HG03520 (cell line): ENCODE data around the gene IGFL1.
"Not testable (repeated sequence)": the region's sequence is repeated elsewhere in the genome, so short reads cannot be mapped to it uniquely, and the experiment has no call there.

Experiments used
- ATAC-seq: cut with Tn5 transposase; IDR thresholded peaks from one replicate; pipeline ENCODE4 v1.9.1; 2021; ENCODE audit warnings: mild to moderate bottlenecking, moderate library complexity; ENCODE audit not compliant: unreplicated experiment

Gene IGFL1

DNA sequence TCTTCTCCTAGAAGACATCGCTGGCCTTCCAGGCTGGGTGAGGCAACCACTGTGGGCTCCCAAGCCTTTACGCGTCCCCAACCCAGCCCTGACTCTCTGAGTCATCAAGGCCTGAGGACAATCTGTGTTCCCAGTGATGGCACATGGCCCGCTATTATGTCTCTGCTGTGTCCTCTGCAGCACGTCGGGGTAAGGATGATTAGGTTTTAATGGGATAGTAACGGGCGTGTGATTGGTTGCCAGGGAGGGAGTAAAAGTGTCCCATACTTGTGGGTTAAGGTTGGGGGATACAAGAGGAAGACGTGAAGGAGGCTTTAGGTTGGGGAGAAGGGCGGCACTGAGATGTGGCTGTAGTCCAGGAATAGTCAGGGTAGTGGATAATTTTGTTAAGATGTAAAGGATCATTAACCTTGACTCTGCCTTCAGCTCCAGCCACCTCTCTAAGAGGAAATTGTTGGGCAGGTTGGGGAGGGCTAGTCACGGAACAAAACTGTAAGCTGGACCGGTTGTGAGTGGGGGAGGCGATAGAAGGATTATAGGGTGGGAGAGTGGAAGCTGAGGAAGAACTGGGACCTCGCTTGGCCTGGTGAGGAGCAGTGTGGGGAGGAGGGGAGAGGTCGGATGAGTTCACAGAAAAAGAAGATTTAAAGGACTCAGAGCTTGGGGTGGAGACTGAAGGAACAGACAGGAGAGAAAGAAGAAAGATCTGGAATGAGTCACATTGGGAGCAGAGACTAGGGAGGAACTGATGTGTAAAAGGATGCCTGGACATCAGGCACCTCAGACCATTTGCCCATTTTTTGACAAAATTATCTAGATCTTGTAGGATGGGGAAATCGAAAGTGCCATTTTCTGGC lies 27.9 kb upstream of the IGFL1 start:
- no peak for ATAC-seq

DNA sequence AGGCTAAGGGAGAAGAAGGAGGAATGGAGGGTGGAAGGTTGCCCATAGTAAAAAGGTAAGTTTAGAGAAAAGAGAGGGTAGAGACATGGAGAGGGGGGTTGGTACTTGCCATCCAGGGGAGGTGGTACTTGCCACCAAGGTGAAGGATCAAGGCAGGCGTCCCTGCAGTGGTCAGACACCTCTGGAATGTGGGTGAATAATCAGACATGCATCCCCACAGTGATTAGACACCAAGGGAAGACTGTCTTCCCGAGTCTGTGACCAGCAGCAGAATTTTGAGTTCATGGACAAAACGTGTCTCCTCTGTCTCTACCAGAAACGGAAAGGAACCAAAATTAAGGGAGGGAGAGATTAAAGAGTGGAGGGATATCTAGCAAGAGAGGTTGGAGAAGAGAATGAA lies 27.1 kb upstream of the IGFL1 start:
- ATAC-seq, result no peak

DNA sequence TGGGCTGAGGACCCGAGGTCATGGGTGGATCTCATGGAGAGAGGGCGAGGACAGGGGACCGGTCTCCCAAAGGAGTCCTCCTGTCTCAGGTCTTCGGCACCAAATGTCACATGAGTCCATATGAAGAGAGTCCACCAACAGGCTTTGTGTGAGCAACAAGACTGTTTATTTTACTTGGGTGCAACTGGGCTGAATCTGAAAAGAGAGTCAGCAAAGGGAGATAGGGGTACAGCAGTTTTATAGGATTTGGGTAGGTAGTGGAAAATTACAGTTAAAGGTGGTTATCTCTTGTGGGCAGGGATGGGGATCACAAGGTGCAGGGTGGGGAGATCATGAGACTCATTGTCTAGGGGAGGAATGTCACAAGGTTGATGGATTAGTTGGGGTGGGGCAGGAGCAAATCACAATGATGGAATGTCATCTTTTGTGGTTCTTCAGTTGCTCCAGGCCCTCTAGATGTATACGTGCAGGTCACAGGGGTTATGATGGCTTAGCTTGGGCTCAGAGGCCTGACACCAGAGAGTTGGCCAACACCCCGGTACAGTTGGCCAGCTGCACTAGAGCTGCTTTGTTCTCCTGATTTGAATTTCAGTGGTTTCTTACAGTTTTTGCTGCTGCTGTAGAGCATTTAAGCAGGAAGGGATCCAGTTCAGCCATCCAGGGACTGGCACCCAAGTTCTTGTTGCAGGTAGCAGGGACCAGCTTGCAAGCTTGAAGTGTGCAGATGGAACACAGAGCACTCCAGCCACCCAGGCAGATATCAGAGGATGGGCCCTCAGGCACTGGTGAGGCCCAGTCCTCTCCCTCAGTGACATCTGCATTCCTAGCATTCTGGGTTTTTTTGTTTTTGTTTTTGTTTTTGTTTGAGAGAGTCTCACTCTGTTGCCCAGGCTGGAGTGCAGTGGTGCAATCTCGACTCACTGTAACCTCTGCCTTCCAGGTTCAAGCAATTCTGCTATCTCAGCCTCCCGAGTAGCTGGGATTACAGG lies 26.4 kb upstream of the IGFL1 start:
- ATAC-seq, result no peak

DNA sequence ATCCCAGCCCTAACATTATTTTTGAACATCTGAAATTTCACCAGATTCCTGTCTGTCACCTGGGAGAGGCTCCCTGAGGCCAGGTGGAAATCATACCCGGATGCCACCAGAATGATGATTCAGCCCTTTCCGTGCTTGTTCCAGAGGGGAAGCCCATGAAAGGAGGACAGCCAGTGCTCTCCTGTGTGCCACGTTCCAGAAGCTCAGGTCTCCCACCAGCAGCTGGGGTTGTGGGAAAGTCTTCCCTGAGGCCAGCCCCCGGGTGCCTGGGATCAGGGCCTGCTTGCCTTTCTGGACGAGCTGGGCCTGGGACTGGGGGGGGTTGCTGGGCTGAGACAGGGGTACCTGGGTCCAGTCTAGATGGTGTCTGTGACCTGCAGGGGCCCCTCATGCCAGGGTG lies 25.5 kb upstream of the IGFL1 start:
- ATAC-seq, result no peak

DNA sequence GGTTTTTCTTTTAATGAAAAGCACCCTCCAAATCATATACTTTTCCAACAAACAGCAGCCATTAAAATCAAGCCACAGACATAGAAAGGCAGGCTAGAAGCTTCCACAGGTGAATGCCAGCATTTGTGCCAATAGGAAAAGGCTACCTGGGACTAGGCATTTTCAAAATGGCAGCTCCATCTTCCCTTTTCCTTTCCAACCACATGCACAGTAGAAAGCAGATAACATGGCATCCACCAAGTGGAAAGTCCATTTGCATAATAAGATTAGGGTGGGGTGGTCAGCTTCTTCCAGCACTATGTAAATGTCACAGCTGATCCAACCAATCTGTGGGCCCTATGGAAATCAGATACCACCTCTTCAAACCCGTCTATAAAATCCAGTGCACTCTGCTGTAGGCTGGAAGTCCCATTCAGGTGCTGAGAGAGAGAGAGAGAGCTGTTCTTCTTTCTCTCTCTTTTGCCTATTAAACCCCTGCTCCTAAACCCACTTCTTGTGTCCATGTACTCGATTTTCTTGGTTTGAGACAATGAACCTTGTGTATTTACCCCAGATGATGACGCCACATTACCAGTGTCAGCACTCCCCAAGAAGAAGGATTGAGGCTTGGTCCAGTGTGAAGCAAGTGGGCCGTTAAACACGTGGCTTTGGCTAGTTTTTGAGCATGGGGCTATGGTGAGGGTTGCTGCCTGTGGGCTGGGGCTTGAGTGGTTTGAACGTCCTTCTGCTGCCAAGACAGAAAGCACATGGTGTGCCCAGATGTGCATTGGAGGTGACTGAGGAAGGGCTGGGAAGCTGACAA lies 24.2 kb upstream of the IGFL1 start:
- ATAC-seq, result no peak

DNA sequence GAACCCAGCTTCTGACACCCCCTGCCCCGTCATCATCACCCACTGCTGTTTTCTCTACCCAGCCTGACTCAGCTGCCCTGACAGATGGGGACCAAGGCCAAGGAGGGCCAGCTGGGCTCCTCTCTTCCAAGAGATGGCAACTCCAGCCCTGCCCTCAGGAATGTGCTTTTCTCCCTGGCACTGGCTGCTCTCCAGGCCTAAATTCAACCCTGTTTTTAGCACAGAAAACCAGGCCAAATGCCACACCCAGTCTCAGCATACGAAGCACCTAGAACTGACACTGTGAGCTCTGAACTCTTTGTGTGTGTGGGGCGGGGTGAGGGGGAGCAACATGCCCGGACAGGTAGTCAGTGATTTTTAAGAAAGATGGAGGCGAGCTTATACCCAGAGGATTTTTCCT lies 23.4 kb upstream of the IGFL1 start:
- no peak for ATAC-seq

DNA sequence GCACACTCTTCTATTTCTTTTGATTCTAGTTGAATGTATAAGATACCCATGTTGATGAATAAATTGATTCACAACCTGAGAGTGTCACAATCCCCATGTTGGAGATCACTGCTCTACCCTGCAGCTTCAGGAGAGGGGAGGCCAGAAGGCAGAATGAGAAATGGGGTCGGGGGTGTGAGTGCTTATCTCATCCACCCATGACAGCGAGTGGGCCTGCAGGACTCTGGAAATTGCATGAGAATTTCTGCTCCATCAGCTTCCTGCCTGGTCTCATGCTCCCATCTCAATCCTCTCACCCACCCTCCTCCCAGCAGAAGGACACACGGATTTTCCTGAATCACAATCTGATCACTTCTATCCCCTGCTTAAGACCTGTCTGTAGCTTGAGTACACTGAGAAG lies 22.9 kb upstream of the IGFL1 start:
- no peak for ATAC-seq

DNA sequence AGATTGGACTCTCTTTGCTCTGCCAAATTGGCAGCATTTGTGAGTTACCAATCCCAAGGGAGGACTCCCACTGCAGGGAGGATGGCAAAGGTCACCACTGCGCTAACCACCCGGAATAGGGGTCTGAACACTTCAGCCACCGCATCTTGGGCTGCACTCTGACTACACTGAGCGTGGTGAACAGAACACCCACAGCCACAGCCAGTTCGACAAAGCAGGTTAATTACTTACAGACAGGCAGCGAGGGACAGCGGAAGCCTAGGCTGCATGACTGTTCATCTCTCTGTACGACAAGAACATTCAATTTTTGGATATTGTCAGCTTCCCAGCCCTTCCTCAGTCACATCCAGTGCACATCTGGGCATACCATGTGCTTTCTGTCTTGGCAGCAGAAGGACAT lies 21.7 kb upstream of the IGFL1 start:
- not testable (repeated sequence) for ATAC-seq

DNA sequence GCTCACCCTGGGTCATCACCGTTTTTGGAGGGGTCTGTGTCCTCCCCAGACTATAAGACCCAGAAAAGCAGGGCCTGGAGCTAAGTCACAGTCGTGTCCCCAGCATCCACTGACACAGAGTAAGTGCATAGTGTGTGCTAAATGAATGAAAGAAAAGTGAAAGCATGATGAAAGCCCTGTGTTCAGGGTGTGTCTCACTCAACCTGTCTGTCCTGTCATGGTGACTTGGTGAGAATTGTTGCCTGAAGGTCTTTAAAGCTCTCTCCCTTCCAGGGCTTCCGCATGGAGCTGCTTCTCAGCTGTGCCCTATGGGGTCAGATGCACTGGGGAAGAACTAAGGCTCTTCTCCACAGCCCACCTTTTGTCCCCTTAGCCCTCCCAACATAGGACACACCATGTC lies 20.5 kb upstream of the IGFL1 start:
- ATAC-seq, result no peak

DNA sequence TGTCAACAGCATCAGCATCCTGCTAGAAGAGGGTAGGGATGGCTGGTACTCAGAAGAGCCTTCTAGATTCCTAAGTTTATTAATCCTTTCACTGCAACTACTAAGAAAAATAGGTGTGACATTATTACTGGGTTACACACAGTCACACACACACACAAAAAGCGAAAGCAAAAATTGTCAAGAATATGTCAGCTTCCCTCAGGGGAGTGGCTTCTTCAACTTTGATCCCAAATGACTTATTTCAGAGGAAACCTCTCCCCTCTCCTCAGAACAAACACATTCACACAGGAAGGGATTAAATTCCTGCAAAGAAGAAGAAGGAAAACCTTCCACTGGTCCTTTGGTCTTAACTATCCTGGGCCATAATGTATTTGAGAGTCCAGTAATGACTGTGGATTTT lies 20.1 kb upstream of the IGFL1 start:
- no peak for ATAC-seq

DNA sequence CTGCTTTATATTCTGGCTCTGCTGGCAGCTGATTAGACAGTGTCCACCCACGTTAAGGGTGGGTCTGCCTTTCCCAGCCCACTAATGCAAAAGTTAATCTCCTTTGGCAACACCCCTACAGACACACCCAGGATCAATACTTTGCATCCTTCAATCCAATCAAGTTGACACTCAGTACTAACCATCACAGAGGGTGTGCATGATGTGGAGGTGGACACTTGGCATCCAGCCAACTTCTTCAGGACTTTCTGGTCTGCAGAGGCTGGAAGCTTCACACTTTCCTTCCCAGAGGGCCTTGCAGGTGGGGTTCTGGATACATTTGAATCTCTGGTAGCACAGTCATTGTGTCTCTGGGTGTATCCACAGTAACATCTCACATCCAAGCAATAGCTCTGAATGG lies 18.9 kb upstream of the IGFL1 start:
- ATAC-seq, result no peak

DNA sequence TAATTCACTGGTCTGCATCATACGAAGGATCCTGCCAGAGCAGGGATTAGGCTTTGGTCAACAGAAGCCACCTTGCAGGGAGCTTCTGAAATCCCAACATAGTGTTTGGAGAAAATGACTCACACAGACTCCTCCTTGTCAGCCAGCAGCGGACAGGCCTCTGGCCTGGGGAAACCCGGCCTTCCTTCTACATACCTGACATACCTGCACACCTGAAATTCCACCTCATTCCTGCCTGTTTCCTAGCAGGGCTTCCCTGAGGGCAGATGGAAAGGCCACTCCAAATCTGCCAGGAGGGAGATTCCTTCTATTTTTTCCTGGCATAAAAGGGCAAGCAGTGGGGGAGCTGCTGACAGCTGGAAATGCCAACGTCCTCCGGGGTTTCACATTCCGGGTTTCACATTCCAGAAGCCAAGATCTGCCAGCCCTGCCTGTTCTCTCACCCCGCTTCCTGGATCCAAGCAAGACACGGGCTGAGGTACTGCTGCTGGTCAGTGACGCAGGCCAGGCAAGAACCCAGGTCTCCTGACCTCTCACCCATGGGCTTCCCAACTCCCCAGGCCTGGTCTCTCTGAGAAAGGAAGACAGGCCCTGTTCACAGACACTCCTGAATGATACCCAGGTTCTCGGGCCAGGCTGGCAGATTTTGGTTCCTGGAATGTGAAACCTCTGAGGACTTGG lies 18.2 kb upstream of the IGFL1 start:
- no peak for ATAC-seq

DNA sequence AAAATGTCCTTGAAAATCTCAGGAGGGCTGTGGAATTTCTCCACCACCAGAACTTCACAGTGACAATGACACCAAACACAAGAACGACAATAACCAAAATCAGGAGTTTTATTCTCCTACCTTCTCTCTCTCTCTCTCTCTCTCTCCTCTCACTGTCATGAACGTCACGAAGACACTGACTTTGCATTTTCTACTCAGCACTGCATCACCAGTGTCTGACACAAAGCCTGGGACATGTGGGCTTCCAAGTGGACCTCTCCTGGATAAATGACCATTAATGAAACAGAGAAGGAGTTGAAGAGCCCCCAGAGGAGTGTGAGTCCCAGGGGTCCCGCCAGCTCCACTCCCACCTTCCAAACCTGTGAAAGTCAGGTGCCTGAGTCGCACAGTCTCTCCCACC lies 16.9 kb upstream of the IGFL1 start:
- not testable (repeated sequence) for ATAC-seq

DNA sequence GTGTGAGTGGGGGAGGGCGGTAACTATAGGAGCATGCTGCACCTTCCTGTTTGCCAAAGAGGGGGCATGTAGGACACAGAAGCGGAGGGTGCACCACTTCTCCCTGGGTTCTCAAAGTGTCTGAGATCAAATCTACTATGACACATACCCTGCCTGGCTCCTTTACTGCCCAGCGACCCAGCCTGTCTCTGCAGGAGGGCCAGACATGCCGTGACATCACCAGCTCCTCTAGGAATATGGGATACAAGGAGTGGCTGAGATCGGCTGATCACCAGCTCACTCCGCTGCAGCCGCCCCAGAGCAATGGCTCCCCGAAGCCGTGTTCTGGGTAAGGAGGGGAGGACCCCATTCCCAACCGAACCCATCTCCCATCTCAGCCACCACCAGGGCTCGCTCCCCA lies 16.4 kb upstream of the IGFL1 start:
- ATAC-seq, result no peak

DNA sequence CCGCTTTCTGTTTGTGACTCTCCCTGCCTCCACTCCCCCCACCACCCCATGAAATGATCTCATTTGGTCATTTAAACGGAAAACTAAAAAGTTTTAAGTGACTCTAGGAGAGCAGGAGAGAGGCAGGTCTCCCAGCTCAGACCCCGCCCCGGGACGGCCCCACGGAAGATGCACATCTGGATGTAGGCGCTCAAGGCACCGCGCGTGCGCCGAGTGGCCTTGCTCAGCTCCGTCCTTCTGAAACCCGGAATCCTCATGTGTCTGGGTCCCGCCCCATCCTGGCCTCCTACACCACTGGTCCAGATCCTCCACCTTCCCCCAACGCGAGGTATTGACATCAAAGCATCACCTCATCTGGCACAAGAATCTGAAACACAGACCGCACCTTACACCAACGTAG lies 15.7 kb upstream of the IGFL1 start:
- ATAC-seq, result no peak

DNA sequence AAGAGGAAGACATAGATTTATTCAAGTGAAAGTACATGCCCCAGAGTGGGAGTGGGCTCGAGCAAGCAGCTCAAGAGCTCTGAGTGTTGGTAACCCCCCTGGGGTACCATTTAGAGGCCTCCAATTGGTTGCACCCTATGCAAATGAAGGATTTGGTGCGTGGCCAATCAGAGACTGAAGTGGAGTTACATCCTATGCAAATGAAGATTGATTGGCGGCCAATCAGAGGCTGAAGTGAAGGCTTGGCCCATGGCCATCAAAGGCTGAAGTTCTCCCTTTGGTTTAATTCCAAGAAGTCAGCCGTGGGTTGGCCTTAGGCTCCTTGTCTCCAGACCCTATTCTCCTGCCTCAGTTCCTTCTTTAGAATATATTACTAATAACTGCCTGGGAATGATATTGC lies 12.9 kb upstream of the IGFL1 start:
- no peak for ATAC-seq

DNA sequence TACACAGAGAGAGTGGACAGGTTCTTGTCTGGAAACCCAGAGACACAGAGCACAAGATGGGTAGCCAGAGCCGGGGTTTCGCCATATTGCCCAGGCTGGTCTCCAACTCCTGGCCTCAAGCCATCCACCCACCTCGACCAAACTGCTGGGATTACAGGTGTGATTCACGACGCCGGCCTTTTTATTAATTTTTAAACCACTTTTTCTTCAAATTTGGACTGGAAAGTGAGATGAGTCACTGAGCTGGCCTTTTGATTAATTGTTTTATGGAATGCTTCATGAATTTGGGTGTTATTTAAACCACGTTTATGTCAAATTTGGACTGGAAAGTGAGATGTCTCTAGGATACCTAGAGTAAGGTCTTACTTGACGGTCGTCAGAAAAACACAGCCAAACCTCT lies 12.1 kb upstream of the IGFL1 start:
- no peak for ATAC-seq

DNA sequence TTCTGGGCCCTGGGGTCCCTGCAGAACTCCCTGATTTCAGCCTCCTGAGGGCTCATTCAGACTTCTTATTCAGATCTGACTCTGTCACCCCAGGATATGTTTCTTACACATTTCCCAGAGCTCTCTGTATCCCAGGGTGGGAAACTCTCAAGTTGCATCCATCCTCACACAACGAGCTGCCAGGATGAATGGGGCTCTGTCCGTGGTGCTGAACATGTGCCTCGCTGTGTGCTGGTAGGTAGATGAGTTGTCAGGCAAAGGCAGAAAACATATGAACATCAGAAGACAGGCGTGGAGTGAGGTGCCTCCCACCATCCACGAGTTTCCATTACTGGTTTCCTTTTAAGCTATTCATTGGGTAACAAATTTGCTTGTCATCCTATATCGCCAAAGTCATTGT lies 11.4 kb upstream of the IGFL1 start:
- no peak for ATAC-seq

DNA sequence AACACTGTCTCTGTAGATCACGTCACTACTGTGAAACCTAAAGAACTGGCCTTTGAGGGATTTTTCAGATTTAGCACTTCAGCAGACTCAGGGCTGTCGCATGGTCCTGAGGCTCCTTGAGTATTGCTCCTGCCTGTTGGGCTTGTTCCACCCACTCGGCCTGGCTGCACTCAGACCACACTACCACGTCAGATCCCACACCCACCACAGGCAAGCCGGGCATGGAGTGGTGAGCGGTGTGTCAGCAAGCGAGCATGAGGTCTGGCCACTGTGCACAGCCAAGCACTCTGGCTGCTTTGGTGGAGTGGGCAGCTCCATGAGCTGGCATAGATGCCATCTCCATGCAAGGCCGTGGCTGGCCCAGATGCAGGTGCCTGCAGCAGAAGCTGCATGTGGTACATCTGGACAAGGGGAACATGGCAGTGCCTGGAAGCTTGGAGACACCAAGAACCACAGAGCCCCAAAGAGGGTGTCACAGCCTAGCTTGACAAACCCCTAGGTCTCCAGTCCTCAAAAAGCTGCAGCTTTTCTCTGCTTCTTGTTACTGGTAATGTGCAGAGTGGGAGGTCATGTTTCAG lies 9.4 kb upstream of the IGFL1 start:
- ATAC-seq, result no peak

DNA sequence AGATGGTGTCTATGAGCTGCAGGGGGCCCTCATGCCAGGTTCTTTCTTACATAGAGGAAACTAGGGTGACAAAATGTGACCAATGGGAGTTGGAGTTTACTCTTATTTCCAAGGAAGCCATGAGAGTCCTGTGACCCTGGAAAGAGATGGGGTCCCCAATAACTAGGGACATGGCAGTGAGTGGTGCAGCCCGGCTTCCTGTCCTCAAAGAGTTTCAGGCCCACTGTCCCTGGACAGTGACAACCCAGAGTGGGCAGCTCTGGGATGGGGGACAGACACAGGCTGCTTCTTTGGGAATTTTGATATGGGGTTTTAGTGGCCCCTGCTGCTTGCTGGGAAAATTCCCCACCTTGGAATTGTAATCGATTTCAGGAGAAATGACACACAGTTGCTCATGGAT lies 8.4 kb upstream of the IGFL1 start:
- ATAC-seq, result no peak
